IPS DF 6.9 (cell line): ENCODE results near the gene CAPN5.
A peak's percentile ranks its signal among the peaks of the same experiment; 100 is the strongest.
"Not testable (repeated sequence)": the region's sequence is repeated elsewhere in the genome, so short reads cannot be mapped to it uniquely, and the experiment has no call there.

Source experiments
- DNase-seq: peaks from one replicate; pipeline ENCODE4 v3.0.0-alpha.2; 2013; ENCODE audit warnings: low read depth, low spot score
- H3K27ac ChIP-seq: one replicate; pipeline ENCODE4 v1.5.1; 2013; ENCODE audit warnings: low read length, control low read depth
- H3K27me3 ChIP-seq: 2 replicates; pipeline ENCODE4 v1.6.1; 2013; ENCODE audit warnings: mild to moderate bottlenecking, low read length; ENCODE audit not compliant: control insufficient read depth, insufficient read depth
- H3K36me3 ChIP-seq: 2 replicates; pipeline ENCODE4 v1.6.1; 2013; ENCODE audit warnings: low read length; ENCODE audit not compliant: control insufficient read depth, insufficient read depth
- H3K4me1 ChIP-seq: 2 replicates; pipeline ENCODE4 v1.6.1; 2013; ENCODE audit warnings: low read length; ENCODE audit not compliant: control insufficient read depth, insufficient read depth
- H3K4me3 ChIP-seq: 2 replicates; pipeline ENCODE4 v1.5.1; 2013; ENCODE audit warnings: mild to moderate bottlenecking, low read length
- H3K9me3 ChIP-seq: 2 replicates; pipeline ENCODE4 v1.6.1; 2013; ENCODE audit warnings: low read length, inconsistent platforms; ENCODE audit not compliant: control insufficient read depth, insufficient read depth
- WGBS: extraction: QIAGEN DNeasy Blood & Tissue Kit; methylation state at CpG from one replicate; pipeline ENCODE4 v1.1.7; 2013; ENCODE audit warnings: mixed read lengths, missing lambda C conversion rate; ENCODE audit not compliant: insufficient read length, insufficient coverage; 5-methylcytosine and 5-hydroxymethylcytosine counted together

CAPN5 gene

GRCh38 chr11:77042111-77042726 lies 24.6 kb upstream of the CAPN5 start:
- no CpG with 5 or more reads among the region's 13 CpGs for WGBS
- peaks cover 2% of the 10 kb centered on the region; the same call in 1 of the 2 replicates for H3K4me1 ChIP-seq
- no peak overlapping the region for H3K4me3 ChIP-seq
- H3K27ac ChIP-seq = no peak overlapping the region
- no peaks in the 10 kb centered on the region for H3K36me3 ChIP-seq
- no peak for DNase-seq
- no peaks in the 10 kb centered on the region for H3K9me3 ChIP-seq
- peaks cover 13% of the 10 kb centered on the region; the same call in 1 of the 2 replicates for H3K27me3 ChIP-seq

- DNase-seq = no peak
- H3K27ac ChIP-seq = no peak overlapping the region
- H3K9me3 ChIP-seq = no peaks in the 10 kb centered on the region
- no CpG with 5 or more reads among the region's 2 CpGs for WGBS
- H3K4me3 ChIP-seq = no peak overlapping the region
- H3K27me3 ChIP-seq = peaks cover 9% of the 10 kb centered on the region; the same call in 1 of the 2 replicates
- H3K36me3 ChIP-seq = no peaks in the 10 kb centered on the region
- H3K4me1 ChIP-seq = peaks cover 2% of the 10 kb centered on the region; the same call in 1 of the 2 replicates
These were observed 22.4 kb upstream of the CAPN5 start for GRCh38 chr11:77044356-77044755.

GRCh38 chr11:77044886-77045285 lies 21.9 kb upstream of the CAPN5 start:
- Histone ChIP-seq H3K27me3 (peaks cover 9% of the 10 kb centered on the region; the same call in 1 of the 2 replicates), H3K4me1 (peaks cover 2% of the 10 kb centered on the region; the same call in 1 of the 2 replicates), H3K36me3 (no peaks in the 10 kb centered on the region), H3K9me3 (no peaks in the 10 kb centered on the region), H3K4me3 (no peak overlapping the region), H3K27ac (no peak overlapping the region)
- WGBS = no CpG with 5 or more reads among the region's 9 CpGs
- DNase-seq = no peak

GRCh38 chr11:77046060-77046501 lies 20.7 kb upstream of the CAPN5 start:
- no peak overlapping the region; the same call in 1 of the 2 replicates for H3K4me3 ChIP-seq
- peaks cover 2% of the 10 kb centered on the region; the same call in 1 of the 2 replicates for H3K27me3 ChIP-seq
- DNase-seq = no peak
- no peaks in the 10 kb centered on the region for H3K9me3 ChIP-seq
- H3K4me1 ChIP-seq = no peaks in the 10 kb centered on the region
- H3K27ac ChIP-seq = no peak overlapping the region
- WGBS = no CpG with 5 or more reads among the region's 39 CpGs
- no peaks in the 10 kb centered on the region for H3K36me3 ChIP-seq

- H3K4me3 ChIP-seq = no peak overlapping the region
- peaks cover 2% of the 10 kb centered on the region; the same call in 1 of the 2 replicates for H3K27me3 ChIP-seq
- no peaks in the 10 kb centered on the region for H3K36me3 ChIP-seq
- no peaks in the 10 kb centered on the region for H3K4me1 ChIP-seq
- H3K9me3 ChIP-seq = no peaks in the 10 kb centered on the region
- WGBS = no CpG with 5 or more reads among the region's 15 CpGs
- peak; percentile 91 for DNase-seq
- no peak overlapping the region for H3K27ac ChIP-seq
These were observed 19.5 kb upstream of the CAPN5 start for GRCh38 chr11:77047007-77047927.

GRCh38 chr11:77047928-77048446 lies 18.8 kb upstream of the CAPN5 start:
- WGBS = no CpG with 5 or more reads among the region's 7 CpGs
- not testable (repeated sequence) for DNase-seq, H3K4me3 ChIP-seq, H3K4me1 ChIP-seq, H3K36me3 ChIP-seq, H3K9me3 ChIP-seq, H3K27me3 ChIP-seq, H3K27ac ChIP-seq

- Histone ChIP-seq H3K4me1 (peaks cover 1% of the 10 kb centered on the region; the same call in 1 of the 2 replicates), H3K27ac (no peak overlapping the region), H3K9me3 (no peaks in the 10 kb centered on the region), H3K36me3 (no peaks in the 10 kb centered on the region), H3K27me3 (peaks cover 2% of the 10 kb centered on the region; the same call in 1 of the 2 replicates), H3K4me3 (no peak overlapping the region)
- no CpG with 5 or more reads among the region's 6 CpGs for WGBS
- DNase-seq = no peak
These were observed 17.7 kb upstream of the CAPN5 start for GRCh38 chr11:77049026-77049425.

GRCh38 chr11:77051511-77051910 lies 15.3 kb upstream of the CAPN5 start:
- no peak for DNase-seq
- no peak overlapping the region for H3K27ac ChIP-seq
- no CpG with 5 or more reads among the region's 3 CpGs for WGBS

GRCh38 chr11:77052518-77052917 lies 14.3 kb upstream of the CAPN5 start:
- H3K36me3 ChIP-seq = no peaks in the 10 kb centered on the region
- H3K4me3 ChIP-seq = no peak overlapping the region
- no CpG with 5 or more reads among the region's 7 CpGs for WGBS
- no peaks in the 10 kb centered on the region for H3K27me3 ChIP-seq
- no peaks in the 10 kb centered on the region for H3K9me3 ChIP-seq
- no peak overlapping the region for H3K27ac ChIP-seq
- DNase-seq = no peak
- peaks cover 1% of the 10 kb centered on the region; the same call in 1 of the 2 replicates for H3K4me1 ChIP-seq

More at GRCh38 chr11:77051511-77051910, 15.3 kb upstream of the CAPN5 start:
- H3K4me3 ChIP-seq = no peak overlapping the region
- no peaks in the 10 kb centered on the region for H3K27me3 ChIP-seq
- H3K9me3 ChIP-seq = no peaks in the 10 kb centered on the region
- no peaks in the 10 kb centered on the region for H3K36me3 ChIP-seq
- H3K4me1 ChIP-seq = peaks cover 1% of the 10 kb centered on the region; the same call in 1 of the 2 replicates
